ENCODE results near the gene CETP.

The CETP gene

GRCh38 chr16:57029161-57030160 is 67.7 kb downstream of the CETP start:
- no peaks in the 10 kb centered on the region for H3K4me1 ChIP-seq (ENCODE audit: control insufficient read depth, insufficient read depth, low read length)
- WGBS, 2 experiments = 93 to 94% methylated on average over 16 of the region's 16 CpGs
- no peak overlapping the region for H3K27ac ChIP-seq (ENCODE audit: insufficient read depth, low read depth, low read length, poor library complexity, severe bottlenecking)
- no peak overlapping the region for H3K4me3 ChIP-seq (ENCODE audit: insufficient read depth, low read depth, low read length)
- no peaks in the 10 kb centered on the region for H3K9me3 ChIP-seq (ENCODE audit: control insufficient read depth, low read length)
- H3K27me3 ChIP-seq (ENCODE audit: control insufficient read depth, insufficient read depth, low read length, poor library complexity, severe bottlenecking) = no peaks in the 10 kb centered on the region
- no peaks in the 10 kb centered on the region for H3K36me3 ChIP-seq (ENCODE audit: control insufficient read depth, insufficient read depth, low read length)

DNA sequence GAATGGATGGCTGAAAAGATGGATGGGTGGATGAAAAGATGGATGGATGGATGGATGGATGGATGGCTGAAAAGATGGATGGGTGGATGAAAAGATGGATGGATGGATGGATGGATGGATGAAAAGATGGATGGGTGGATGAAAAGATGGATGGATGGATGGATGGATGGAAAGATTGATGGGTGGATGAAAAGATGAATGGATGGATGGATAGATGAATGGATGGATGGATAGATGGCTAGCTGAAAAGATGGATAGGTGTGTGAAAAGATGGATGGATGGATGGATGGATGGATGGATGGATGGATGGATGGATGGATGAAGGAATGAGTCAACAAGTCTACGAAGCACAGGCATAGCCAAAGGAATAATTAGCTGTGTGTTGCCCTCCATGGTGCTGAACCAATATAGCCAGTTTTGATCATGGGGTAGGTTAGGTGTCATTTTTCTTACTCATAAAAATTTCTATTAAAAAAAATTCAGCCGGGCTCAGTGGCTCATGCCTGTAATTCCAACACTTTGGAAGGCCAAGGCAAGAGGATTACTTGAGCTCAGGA is 68.7 kb downstream of the CETP start:
- no peaks in the 10 kb centered on the region for H3K9me3 ChIP-seq (ENCODE audit: control insufficient read depth, low read length)
- no peaks in the 10 kb centered on the region for H3K4me1 ChIP-seq (ENCODE audit: control insufficient read depth, insufficient read depth, low read length)
- H3K36me3 ChIP-seq (ENCODE audit: control insufficient read depth, insufficient read depth, low read length) = no peaks in the 10 kb centered on the region
- 82 to 92% methylated on average over 2 of the region's 2 CpGs for WGBS, 2 experiments
- H3K27me3 ChIP-seq (ENCODE audit: control insufficient read depth, insufficient read depth, low read length, poor library complexity, severe bottlenecking) = no peaks in the 10 kb centered on the region
- no peak overlapping the region for H3K4me3 ChIP-seq (ENCODE audit: insufficient read depth, low read depth, low read length)
- no peak overlapping the region for H3K27ac ChIP-seq (ENCODE audit: insufficient read depth, low read depth, low read length, poor library complexity, severe bottlenecking)

- H3K4me1 ChIP-seq (ENCODE audit: control insufficient read depth, insufficient read depth, low read length) = no peaks in the 10 kb centered on the region
- H3K27me3 ChIP-seq (ENCODE audit: control insufficient read depth, insufficient read depth, low read length, poor library complexity, severe bottlenecking) = no peaks in the 10 kb centered on the region
- 76 to 84% methylated on average over 4 of the region's 4 CpGs for WGBS, 2 experiments
- H3K27ac ChIP-seq (ENCODE audit: insufficient read depth, low read depth, low read length, poor library complexity, severe bottlenecking) = no peak overlapping the region
- no peaks in the 10 kb centered on the region for H3K36me3 ChIP-seq (ENCODE audit: control insufficient read depth, insufficient read depth, low read length)
- no peaks in the 10 kb centered on the region for H3K9me3 ChIP-seq (ENCODE audit: control insufficient read depth, low read length)
- no peak overlapping the region for H3K4me3 ChIP-seq (ENCODE audit: insufficient read depth, low read depth, low read length)
These were observed 69.4 kb downstream of the CETP start for GRCh38 chr16:57031156-57031555.

DNA sequence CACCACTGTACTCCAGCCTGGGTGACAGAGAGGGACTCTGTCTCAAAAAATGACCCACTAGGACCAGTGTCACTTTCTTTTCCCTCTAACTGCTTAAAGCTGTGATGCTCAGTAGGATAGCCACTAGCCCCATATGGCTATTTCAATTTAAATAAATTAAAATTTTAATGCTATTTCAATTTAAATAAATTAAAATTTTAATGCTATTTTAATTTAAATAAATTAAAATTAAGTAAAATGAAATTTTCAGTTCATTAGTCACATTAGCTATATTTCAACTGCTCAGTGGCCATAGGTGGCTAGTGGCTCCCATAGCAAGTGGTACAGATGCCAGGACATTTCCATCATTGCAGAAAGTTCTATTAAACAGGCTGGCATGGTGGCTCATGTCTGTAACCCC is 70.6 kb downstream of the CETP start:
- Histone ChIP-seq H3K36me3 (ENCODE audit: control insufficient read depth, insufficient read depth, low read length) (no peaks in the 10 kb centered on the region), H3K9me3 (ENCODE audit: control insufficient read depth, low read length) (no peaks in the 10 kb centered on the region), H3K4me3 (ENCODE audit: insufficient read depth, low read depth, low read length) (no peak overlapping the region), H3K27me3 (ENCODE audit: control insufficient read depth, insufficient read depth, low read length, poor library complexity, severe bottlenecking) (no peaks in the 10 kb centered on the region), H3K27ac (ENCODE audit: insufficient read depth, low read depth, low read length, poor library complexity, severe bottlenecking) (no peak overlapping the region), H3K4me1 (ENCODE audit: control insufficient read depth, insufficient read depth, low read length) (no peaks in the 10 kb centered on the region)

DNA sequence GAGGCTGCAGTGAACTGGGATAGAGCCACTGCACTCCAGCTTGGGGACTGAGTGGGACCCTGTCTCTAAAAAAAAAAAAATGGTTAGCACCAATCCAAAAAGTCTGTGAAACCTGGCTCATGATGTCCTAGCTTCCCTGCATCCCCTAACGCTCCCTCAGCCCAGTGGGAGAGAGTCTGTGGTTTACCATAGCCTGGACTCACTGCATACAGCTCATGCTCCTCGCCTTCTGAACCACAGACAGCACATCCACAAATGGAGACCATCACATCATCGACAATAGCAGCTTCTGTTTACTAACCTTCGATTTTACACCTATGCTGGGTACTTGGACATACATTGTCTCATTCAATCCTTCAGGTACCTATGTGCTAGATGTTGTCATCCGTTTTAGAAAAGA is 71.2 kb downstream of the CETP start:
- Histone ChIP-seq H3K27me3 (ENCODE audit: control insufficient read depth, insufficient read depth, low read length, poor library complexity, severe bottlenecking) (no peaks in the 10 kb centered on the region), H3K27ac (ENCODE audit: insufficient read depth, low read depth, low read length, poor library complexity, severe bottlenecking) (no peak overlapping the region), H3K4me3 (ENCODE audit: insufficient read depth, low read depth, low read length) (no peak overlapping the region), H3K4me1 (ENCODE audit: control insufficient read depth, insufficient read depth, low read length) (no peaks in the 10 kb centered on the region), H3K9me3 (ENCODE audit: control insufficient read depth, low read length) (no peaks in the 10 kb centered on the region), H3K36me3 (ENCODE audit: control insufficient read depth, insufficient read depth, low read length) (no peaks in the 10 kb centered on the region)
- 91 to 94% methylated on average over 5 of the region's 5 CpGs for WGBS, 2 experiments
